Mammary epithelial cell (primary cell): ENCODE data around the gene CADM4.

Source experiments
- EZH2 ChIP-seq: IDR thresholded peaks from 2 replicates; pipeline ENCODE4 v1.6.1; 2012; ENCODE audit warnings: low read length, inconsistent platforms, borderline replicate concordance
- TF ChIP-seq, protein P1 (sequence below), 2 donors: IDR thresholded peaks in 1 of 2; conservative IDR thresholded peaks in 1 of 2; 2 replicates each; pipeline ENCODE4 v1.5.1; 2011 to 2012; ENCODE audit warnings: inconsistent platforms in 2 of 2, low read length in 2 of 2, mild to moderate bottlenecking in 2 of 2, control low read depth in 1 of 2, low read depth in 1 of 2; ENCODE audit not compliant: insufficient read depth in 1 of 2; ENCODE audit errors: extremely low read depth in 1 of 2

DNA sequence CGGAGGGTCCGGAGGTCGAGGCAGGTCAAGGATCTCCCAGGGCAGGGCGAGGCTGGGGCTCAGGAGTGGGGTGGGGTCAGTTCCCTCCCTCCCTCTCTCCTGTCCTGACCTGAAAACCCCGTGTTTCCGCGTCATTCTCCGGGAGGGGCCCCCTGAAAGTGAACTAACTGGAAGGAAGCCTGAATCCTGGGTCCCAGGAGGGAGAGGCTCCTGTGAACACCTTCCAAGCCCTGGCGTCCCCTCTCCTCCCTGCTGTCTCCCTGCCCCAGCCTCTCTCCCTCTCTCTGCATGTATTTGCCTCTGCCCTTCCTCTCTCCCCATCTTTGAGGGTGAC is 741 bp upstream of the CADM4 start:
- TF ChIP-seq, protein P1, sequence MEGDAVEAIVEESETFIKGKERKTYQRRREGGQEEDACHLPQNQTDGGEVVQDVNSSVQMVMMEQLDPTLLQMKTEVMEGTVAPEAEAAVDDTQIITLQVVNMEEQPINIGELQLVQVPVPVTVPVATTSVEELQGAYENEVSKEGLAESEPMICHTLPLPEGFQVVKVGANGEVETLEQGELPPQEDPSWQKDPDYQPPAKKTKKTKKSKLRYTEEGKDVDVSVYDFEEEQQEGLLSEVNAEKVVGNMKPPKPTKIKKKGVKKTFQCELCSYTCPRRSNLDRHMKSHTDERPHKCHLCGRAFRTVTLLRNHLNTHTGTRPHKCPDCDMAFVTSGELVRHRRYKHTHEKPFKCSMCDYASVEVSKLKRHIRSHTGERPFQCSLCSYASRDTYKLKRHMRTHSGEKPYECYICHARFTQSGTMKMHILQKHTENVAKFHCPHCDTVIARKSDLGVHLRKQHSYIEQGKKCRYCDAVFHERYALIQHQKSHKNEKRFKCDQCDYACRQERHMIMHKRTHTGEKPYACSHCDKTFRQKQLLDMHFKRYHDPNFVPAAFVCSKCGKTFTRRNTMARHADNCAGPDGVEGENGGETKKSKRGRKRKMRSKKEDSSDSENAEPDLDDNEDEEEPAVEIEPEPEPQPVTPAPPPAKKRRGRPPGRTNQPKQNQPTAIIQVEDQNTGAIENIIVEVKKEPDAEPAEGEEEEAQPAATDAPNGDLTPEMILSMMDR (conservative IDR thresholded peaks at IDR 0.05 in 1 of 2, IDR thresholded peaks at IDR 0.05 in 1 of 2; ENCODE audit: extremely low read depth in 1 of 2, insufficient read depth in 1 of 2, low read depth in 1 of 2, low read length in 2 of 2): no peak
- TF ChIP-seq EZH2: no peak
